Measurements from ENCODE around the gene ILK. TPM values are rescaled to one million over a fixed set of nuclear protein-coding genes. Genes with fewer than 3 reads are reported as not detected.

Gene ILK
- total and polyA plus RNA-seq, 2 of the 13 experiments (the other 11 are each of a cell fraction or from before 2014, with no cell fraction given) = 70.3 to 108 TPM

DNA sequence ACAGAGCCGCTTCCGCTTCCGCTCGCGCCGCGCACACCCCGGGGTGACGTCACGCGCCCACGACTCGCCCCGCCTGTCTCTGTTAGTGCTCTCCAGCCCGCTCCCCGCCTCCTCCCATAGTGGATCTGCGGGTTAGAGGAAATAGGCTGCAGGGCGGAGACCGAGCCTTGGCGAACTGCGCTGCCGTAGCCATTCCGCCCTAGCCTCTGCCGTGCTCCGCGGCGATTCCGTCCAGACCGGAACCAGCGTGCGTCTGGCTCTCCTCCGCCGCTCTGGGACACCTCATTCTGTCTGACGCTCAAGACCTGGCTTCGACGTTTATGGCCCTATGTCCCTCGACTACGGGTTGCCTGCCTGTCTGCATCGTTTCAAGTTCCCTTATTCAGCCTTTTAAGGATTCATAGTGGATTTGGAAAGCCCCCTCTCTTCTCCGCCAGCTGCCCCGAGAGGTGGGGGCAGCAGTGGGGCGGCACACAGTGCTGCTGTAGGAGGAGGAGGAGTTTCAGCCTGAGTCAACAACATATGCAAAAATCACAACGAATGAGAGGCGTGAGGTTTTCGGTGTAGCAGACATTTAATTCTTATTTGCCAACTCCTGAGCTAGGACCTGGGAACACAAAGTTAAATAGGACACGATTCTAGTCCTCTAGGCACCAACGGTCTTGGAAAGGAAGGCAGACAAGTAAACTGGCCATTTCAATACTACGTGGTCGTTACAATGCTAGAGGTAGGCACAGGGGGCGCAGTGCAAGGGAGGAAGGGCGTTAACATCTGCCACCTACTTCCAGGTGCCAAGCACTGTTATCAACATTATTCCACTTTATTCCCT lies 8.9 kb downstream of the ILK start, which contains the start of gene TAF10 (continued):
- TF ChIP-seq, protein P1, sequence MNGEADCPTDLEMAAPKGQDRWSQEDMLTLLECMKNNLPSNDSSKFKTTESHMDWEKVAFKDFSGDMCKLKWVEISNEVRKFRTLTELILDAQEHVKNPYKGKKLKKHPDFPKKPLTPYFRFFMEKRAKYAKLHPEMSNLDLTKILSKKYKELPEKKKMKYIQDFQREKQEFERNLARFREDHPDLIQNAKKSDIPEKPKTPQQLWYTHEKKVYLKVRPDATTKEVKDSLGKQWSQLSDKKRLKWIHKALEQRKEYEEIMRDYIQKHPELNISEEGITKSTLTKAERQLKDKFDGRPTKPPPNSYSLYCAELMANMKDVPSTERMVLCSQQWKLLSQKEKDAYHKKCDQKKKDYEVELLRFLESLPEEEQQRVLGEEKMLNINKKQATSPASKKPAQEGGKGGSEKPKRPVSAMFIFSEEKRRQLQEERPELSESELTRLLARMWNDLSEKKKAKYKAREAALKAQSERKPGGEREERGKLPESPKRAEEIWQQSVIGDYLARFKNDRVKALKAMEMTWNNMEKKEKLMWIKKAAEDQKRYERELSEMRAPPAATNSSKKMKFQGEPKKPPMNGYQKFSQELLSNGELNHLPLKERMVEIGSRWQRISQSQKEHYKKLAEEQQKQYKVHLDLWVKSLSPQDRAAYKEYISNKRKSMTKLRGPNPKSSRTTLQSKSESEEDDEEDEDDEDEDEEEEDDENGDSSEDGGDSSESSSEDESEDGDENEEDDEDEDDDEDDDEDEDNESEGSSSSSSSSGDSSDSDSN (CRISPR knock-in tag; IDR thresholded peaks at IDR 0.05) = peak; percentile 68
- TF ChIP-seq ZNF234 (CRISPR knock-in tag; conservative IDR thresholded peaks at IDR 0.05) (no peak), ZNF614 (CRISPR knock-in tag; IDR thresholded peaks at IDR 0.05; ENCODE audit: borderline replicate concordance) (no peak), ZNF7 (CRISPR knock-in tag; IDR thresholded peaks at IDR 0.05) (no peak), KDM1A (CRISPR knock-in tag; IDR thresholded peaks at IDR 0.05) (no peak), STAG1 (CRISPR knock-in tag; IDR thresholded peaks at IDR 0.05) (0 out of 2 replicates have a peak, but pooled peaks have one; percentile 12), PCBP1 (IDR thresholded peaks at IDR 0.05; ENCODE audit: borderline replicate concordance, low read depth, low read length) (no peak), ZNF569 (CRISPR knock-in tag; IDR thresholded peaks at IDR 0.05; ENCODE audit: borderline replicate concordance) (no peak), RXRB (CRISPR knock-in tag; IDR thresholded peaks at IDR 0.05; ENCODE audit: borderline replicate concordance) (peak; percentile 51; the same call in 1 of the 2 replicates), NR1H2 (CRISPR knock-in tag; IDR thresholded peaks at IDR 0.05; ENCODE audit: borderline replicate concordance, low read depth) (peak; percentile 81; the same call in 1 of the 2 replicates), ZFP90 (CRISPR knock-in tag; IDR thresholded peaks at IDR 0.05; ENCODE audit: borderline replicate concordance) (peak; percentile 72), ZSCAN25 (CRISPR knock-in tag; IDR thresholded peaks at IDR 0.05) (peak; percentile 17; the same call in 1 of the 2 replicates)
- TF ChIP-seq, protein P2, sequence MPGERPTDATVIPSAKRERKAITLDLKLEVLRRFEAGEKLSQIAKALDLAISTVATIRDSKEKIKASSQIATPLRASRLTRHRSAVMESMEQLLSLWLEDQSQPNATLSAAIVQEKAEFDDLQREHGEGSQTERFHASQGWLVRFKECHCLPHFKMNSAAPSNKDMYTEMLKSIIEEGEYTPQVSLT (CRISPR knock-in tag; IDR thresholded peaks at IDR 0.05; ENCODE audit: borderline replicate concordance, low read depth) = 0 out of 2 replicates have a peak, but pooled peaks have one; percentile 70
- TF ChIP-seq, protein P3, sequence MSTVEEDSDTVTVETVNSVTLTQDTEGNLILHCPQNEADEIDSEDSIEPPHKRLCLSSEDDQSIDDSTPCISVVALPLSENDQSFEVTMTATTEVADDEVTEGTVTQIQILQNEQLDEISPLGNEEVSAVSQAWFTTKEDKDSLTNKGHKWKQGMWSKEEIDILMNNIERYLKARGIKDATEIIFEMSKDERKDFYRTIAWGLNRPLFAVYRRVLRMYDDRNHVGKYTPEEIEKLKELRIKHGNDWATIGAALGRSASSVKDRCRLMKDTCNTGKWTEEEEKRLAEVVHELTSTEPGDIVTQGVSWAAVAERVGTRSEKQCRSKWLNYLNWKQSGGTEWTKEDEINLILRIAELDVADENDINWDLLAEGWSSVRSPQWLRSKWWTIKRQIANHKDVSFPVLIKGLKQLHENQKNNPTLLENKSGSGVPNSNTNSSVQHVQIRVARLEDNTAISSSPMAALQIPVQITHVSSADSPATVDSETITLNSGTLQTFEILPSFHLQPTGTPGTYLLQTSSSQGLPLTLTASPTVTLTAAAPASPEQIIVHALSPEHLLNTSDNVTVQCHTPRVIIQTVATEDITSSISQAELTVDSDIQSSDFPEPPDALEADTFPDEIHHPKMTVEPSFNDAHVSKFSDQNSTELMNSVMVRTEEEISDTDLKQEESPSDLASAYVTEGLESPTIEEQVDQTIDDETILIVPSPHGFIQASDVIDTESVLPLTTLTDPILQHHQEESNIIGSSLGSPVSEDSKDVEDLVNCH (CRISPR knock-in tag; IDR thresholded peaks at IDR 0.05) = no peak
